ENCODE measurements around the gene EIF5A2.
"Not testable (repeated sequence)": the region's sequence is repeated elsewhere in the genome, so short reads cannot be mapped to it uniquely, and the experiment has no call there.

EIF5A2 gene

GRCh38 chr3:170947018-170947769 lies 38.8 kb upstream of the EIF5A2 start:
- H3K4me3 ChIP-seq (ENCODE audit: low read depth, low read length): no peak overlapping the region
- no peak for TF ChIP-seq MYC (IDR thresholded peaks at IDR 0.05; ENCODE audit: low read depth, low read length)
- TF ChIP-seq MAX (IDR thresholded peaks at IDR 0.05; ENCODE audit: low read depth, low read length): no peak
- TF ChIP-seq POLR2A (IDR thresholded peaks at IDR 0.05; ENCODE audit: extremely low read depth, insufficient read length): no peak
- TF ChIP-seq, protein P1, sequence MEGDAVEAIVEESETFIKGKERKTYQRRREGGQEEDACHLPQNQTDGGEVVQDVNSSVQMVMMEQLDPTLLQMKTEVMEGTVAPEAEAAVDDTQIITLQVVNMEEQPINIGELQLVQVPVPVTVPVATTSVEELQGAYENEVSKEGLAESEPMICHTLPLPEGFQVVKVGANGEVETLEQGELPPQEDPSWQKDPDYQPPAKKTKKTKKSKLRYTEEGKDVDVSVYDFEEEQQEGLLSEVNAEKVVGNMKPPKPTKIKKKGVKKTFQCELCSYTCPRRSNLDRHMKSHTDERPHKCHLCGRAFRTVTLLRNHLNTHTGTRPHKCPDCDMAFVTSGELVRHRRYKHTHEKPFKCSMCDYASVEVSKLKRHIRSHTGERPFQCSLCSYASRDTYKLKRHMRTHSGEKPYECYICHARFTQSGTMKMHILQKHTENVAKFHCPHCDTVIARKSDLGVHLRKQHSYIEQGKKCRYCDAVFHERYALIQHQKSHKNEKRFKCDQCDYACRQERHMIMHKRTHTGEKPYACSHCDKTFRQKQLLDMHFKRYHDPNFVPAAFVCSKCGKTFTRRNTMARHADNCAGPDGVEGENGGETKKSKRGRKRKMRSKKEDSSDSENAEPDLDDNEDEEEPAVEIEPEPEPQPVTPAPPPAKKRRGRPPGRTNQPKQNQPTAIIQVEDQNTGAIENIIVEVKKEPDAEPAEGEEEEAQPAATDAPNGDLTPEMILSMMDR (IDR thresholded peaks at IDR 0.05; ENCODE audit: low read depth, low read length): no peak
- DNase-seq (ENCODE audit: low read depth): no peak

GRCh38 chr3:170942011-170942410 lies 33.6 kb upstream of the EIF5A2 start:
- DNase-seq (ENCODE audit: low read depth): no peak
- no peak overlapping the region for H3K4me3 ChIP-seq (ENCODE audit: low read depth, low read length)
- TF ChIP-seq MYC (IDR thresholded peaks at IDR 0.05; ENCODE audit: low read depth, low read length) (no peak), POLR2A (IDR thresholded peaks at IDR 0.05; ENCODE audit: extremely low read depth, insufficient read length) (no peak), MAX (IDR thresholded peaks at IDR 0.05; ENCODE audit: low read depth, low read length) (no peak)
- TF ChIP-seq, protein P1 (IDR thresholded peaks at IDR 0.05; ENCODE audit: low read depth, low read length): no peak

- H3K4me3 ChIP-seq (ENCODE audit: low read depth, low read length): no peak overlapping the region
- no peak for TF ChIP-seq POLR2A (IDR thresholded peaks at IDR 0.05; ENCODE audit: extremely low read depth, insufficient read length)
- TF ChIP-seq MAX (IDR thresholded peaks at IDR 0.05; ENCODE audit: low read depth, low read length): no peak
- TF ChIP-seq, protein P1 (IDR thresholded peaks at IDR 0.05; ENCODE audit: low read depth, low read length): no peak
- no peak for TF ChIP-seq MYC (IDR thresholded peaks at IDR 0.05; ENCODE audit: low read depth, low read length)
- DNase-seq (ENCODE audit: low read depth): no peak
These were observed 33.1 kb upstream of the EIF5A2 start for GRCh38 chr3:170941551-170941950.

DNA sequence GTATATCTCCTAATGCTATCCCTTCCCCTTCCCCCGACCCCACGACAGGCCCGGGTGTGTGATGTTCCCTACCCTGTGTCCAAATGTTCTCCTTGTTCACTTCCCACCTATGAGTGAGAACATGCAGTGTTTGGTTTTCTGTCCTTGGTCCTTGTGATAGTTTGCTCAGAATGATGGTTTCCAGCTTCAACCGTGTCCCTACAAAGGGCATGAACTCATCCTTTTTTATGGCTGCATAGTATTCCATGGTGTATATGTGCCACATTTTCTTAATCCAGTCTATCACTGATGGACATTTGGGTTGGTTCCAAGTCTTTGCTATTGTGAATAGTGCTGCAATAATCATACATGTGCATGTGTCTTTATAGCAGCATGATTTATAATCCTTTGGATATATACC lies 24.6 kb upstream of the EIF5A2 start:
- H3K4me3 ChIP-seq (ENCODE audit: low read depth, low read length); DNase-seq (ENCODE audit: low read depth): not testable (repeated sequence)

- H3K4me3 ChIP-seq (ENCODE audit: low read depth, low read length); DNase-seq (ENCODE audit: low read depth): not testable (repeated sequence)
These were observed 15.1 kb upstream of the EIF5A2 start for GRCh38 chr3:170923553-170923952.

DNA sequence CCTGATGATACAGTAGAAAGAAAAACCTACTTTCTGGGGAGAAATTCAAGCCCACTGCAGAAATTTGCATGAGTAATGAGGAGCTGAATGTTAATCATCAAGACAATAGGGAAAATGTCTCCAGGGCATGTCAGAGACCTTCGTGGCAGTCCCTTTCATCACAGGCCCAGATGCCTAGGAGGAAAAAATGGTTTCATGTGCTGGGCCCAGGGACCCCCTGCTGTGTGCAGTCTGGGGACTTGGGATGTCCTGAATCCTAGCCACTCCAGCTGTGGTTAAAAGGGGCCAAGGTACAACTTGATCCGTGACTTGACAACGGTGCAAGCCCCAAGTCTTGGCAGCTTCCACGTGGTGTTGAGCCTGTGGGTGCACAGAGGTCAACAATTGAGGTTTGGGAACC lies 10.3 kb upstream of the EIF5A2 start:
- no peak for DNase-seq (ENCODE audit: low read depth)
- no peak overlapping the region for H3K4me3 ChIP-seq (ENCODE audit: low read depth, low read length)
- TF ChIP-seq, protein P1 (IDR thresholded peaks at IDR 0.05; ENCODE audit: low read depth, low read length): no peak
- no peak for TF ChIP-seq POLR2A (IDR thresholded peaks at IDR 0.05; ENCODE audit: extremely low read depth, insufficient read length)
- TF ChIP-seq MYC (IDR thresholded peaks at IDR 0.05; ENCODE audit: low read depth, low read length): no peak
- no peak for TF ChIP-seq MAX (IDR thresholded peaks at IDR 0.05; ENCODE audit: low read depth, low read length)

- no peak for DNase-seq (ENCODE audit: low read depth)
- H3K4me3 ChIP-seq (ENCODE audit: low read depth, low read length): no peak overlapping the region
- TF ChIP-seq POLR2A (IDR thresholded peaks at IDR 0.05; ENCODE audit: extremely low read depth, insufficient read length) (no peak), MYC (IDR thresholded peaks at IDR 0.05; ENCODE audit: low read depth, low read length) (no peak)
- TF ChIP-seq, protein P1 (IDR thresholded peaks at IDR 0.05; ENCODE audit: low read depth, low read length): no peak
These were observed 6.3 kb upstream of the EIF5A2 start for GRCh38 chr3:170914690-170915089.
